AG10803 (cell line): Measurements from ENCODE around the gene BTBD9.
A peak's percentile ranks its signal among the peaks of the same experiment; 100 is the strongest.

Experiments used
- DNase-seq: peaks from one replicate; pipeline ENCODE4 v3.0.0; 2010; ENCODE audit warnings: low read depth
- H3K4me3 ChIP-seq: 2 replicates; pipeline ENCODE4 v1.5.1; 2011; ENCODE audit warnings: mild to moderate bottlenecking, low read length, control low read depth
- CTCF ChIP-seq: conservative IDR thresholded peaks from 2 replicates; pipeline ENCODE4 v1.5.1; 2011; ENCODE audit warnings: mild to moderate bottlenecking, low read length, control low read depth, inconsistent platforms

BTBD9 gene

GRCh38 chr6:38355519-38355918 is 284.2 kb downstream of the BTBD9 start:
- no peak for DNase-seq
- no peak for TF ChIP-seq CTCF
- no peak overlapping the region for H3K4me3 ChIP-seq

GRCh38 chr6:38354905-38355304 is 284.8 kb downstream of the BTBD9 start:
- no peak for TF ChIP-seq CTCF
- H3K4me3 ChIP-seq: no peak overlapping the region
- no peak for DNase-seq

- DNase-seq: no peak
- H3K4me3 ChIP-seq: no peak overlapping the region
- no peak for TF ChIP-seq CTCF
Observed at GRCh38 chr6:38354037-38354381, 285.7 kb downstream of the BTBD9 start.

- no peak for TF ChIP-seq CTCF
- DNase-seq: peak; percentile 61
Observed at GRCh38 chr6:38353310-38354036, 286.3 kb downstream of the BTBD9 start.

GRCh38 chr6:38352636-38353035 is 287.1 kb downstream of the BTBD9 start:
- no peak for TF ChIP-seq CTCF

More at GRCh38 chr6:38353310-38354036, 286.3 kb downstream of the BTBD9 start:
- no peak overlapping the region for H3K4me3 ChIP-seq

GRCh38 chr6:38350942-38351341 is 288.8 kb downstream of the BTBD9 start:
- TF ChIP-seq CTCF: no peak
- no peak overlapping the region for H3K4me3 ChIP-seq
- peak; percentile 90 for DNase-seq

More at GRCh38 chr6:38352636-38353035, 287.1 kb downstream of the BTBD9 start:
- DNase-seq: peak; percentile 50
- no peak overlapping the region for H3K4me3 ChIP-seq

GRCh38 chr6:38350220-38350619 is 289.5 kb downstream of the BTBD9 start:
- no peak overlapping the region for H3K4me3 ChIP-seq
- TF ChIP-seq CTCF: no peak
- no peak for DNase-seq
